WI38 (cell line): Measurements from ENCODE around the gene CXADR.

Experiments used
- H3K4me3 ChIP-seq: 2 replicates; pipeline ENCODE4 v1.5.1; 2011; ENCODE audit warnings: low read depth, mild to moderate bottlenecking, control low read depth, low read length
- CTCF ChIP-seq: IDR thresholded peaks from 2 replicates; pipeline ENCODE4 v1.5.1; 2012; ENCODE audit warnings: low read depth, mild to moderate bottlenecking, control low read depth, low read length

The CXADR gene

GRCh38 chr21:17616831-17617230, 104.0 kb downstream of the CXADR start:
- H3K4me3 ChIP-seq = no peak overlapping the region
- TF ChIP-seq CTCF = no peak

GRCh38 chr21:17622018-17622417, 109.2 kb downstream of the CXADR start:
- TF ChIP-seq CTCF = no peak
- no peak overlapping the region for H3K4me3 ChIP-seq

GRCh38 chr21:17631195-17631594, 118.4 kb downstream of the CXADR start:
- H3K4me3 ChIP-seq = no peak overlapping the region
- TF ChIP-seq CTCF = no peak

- H3K4me3 ChIP-seq = no peak overlapping the region
- TF ChIP-seq CTCF = no peak
Observed at GRCh38 chr21:17636711-17637110, 123.9 kb downstream of the CXADR start.

GRCh38 chr21:17640821-17641220, 128.0 kb downstream of the CXADR start:
- no peak overlapping the region for H3K4me3 ChIP-seq
- TF ChIP-seq CTCF = no peak
